Astrocyte (in vitro differentiated cells and primary cell): ENCODE results near the gene FRMD5. TPM values are rescaled to one million over a fixed set of nuclear protein-coding genes. Genes with fewer than 3 reads are reported as not detected.

ENCODE experiments used
- DNase-seq: peaks from one replicate; pipeline ENCODE4 v3.0.0-alpha.2; 2010; ENCODE audit warnings: low read depth
- FAIRE-seq: peaks from 2 replicates; lab custom pipeline; 2011; peaks lifted over from hg19 to GRCh38; lab: Jason Lieb, UNC
- H2AFZ ChIP-seq: 2 replicates; pipeline ENCODE4 v1.6.0; 2012; ENCODE audit warnings: low read depth, low read length, inconsistent platforms
- H3K27ac ChIP-seq: 2 replicates; pipeline ENCODE4 v1.5.1; 2011; ENCODE audit warnings: low read depth, low read length, inconsistent platforms
- H3K27me3 ChIP-seq: 2 replicates; pipeline ENCODE4 v1.6.0; 2011; ENCODE audit warnings: low read length, inconsistent platforms; ENCODE audit not compliant: insufficient read depth
- H3K36me3 ChIP-seq: 2 replicates; pipeline ENCODE4 v1.5.1; 2011; ENCODE audit warnings: low read length, inconsistent platforms; ENCODE audit not compliant: insufficient read depth
- H3K4me1 ChIP-seq: 2 replicates; pipeline ENCODE4 v1.5.1; 2011; ENCODE audit warnings: low read length, inconsistent platforms; ENCODE audit not compliant: insufficient read depth
- H3K4me2 ChIP-seq: 2 replicates; pipeline ENCODE4 v1.6.0; 2012; ENCODE audit warnings: low read length, inconsistent platforms
- H3K4me3 ChIP-seq: 2 replicates; pipeline ENCODE4 v1.5.1; 2011; ENCODE audit warnings: low read depth, mild to moderate bottlenecking, low read length, inconsistent platforms; ENCODE audit not compliant: insufficient read depth
- H3K79me2 ChIP-seq: 2 replicates; pipeline ENCODE4 v1.6.0; 2012; ENCODE audit warnings: mild to moderate bottlenecking, low read length, inconsistent platforms; ENCODE audit not compliant: insufficient read depth
- H3K9ac ChIP-seq: 2 replicates; pipeline ENCODE4 v1.6.0; 2012; ENCODE audit warnings: mild to moderate bottlenecking, low read length, inconsistent platforms
- H3K9me3 ChIP-seq: 2 replicates; pipeline ENCODE4 v1.5.1; 2012; ENCODE audit warnings: low read depth, mild to moderate bottlenecking, low read length, inconsistent platforms; ENCODE audit not compliant: insufficient read depth
- H4K20me1 ChIP-seq: 2 replicates; pipeline ENCODE4 v1.6.0; 2012; ENCODE audit warnings: low read length, inconsistent platforms; ENCODE audit not compliant: insufficient read depth
- H3K27ac Mint-ChIP-seq: one replicate; pipeline ENCODE4 v1.8.0; 2021; ENCODE audit warnings: mild to moderate bottlenecking, mixed read lengths; ENCODE audit not compliant: unreplicated experiment
- H3K27me3 Mint-ChIP-seq: one replicate; pipeline ENCODE4 v1.8.0; 2021; ENCODE audit warnings: low read depth, mixed read lengths; ENCODE audit not compliant: unreplicated experiment
- H3K36me3 Mint-ChIP-seq: one replicate; pipeline ENCODE4 v1.8.0; 2021; ENCODE audit warnings: low read depth, mixed read lengths; ENCODE audit not compliant: unreplicated experiment
- H3K4me1 Mint-ChIP-seq: one replicate; pipeline ENCODE4 v1.8.0; 2021; ENCODE audit warnings: low read depth, mixed read lengths; ENCODE audit not compliant: unreplicated experiment
- H3K4me3 Mint-ChIP-seq: one replicate; pipeline ENCODE4 v1.8.0; 2021; ENCODE audit warnings: mild to moderate bottlenecking, moderate library complexity, mixed read lengths; ENCODE audit not compliant: unreplicated experiment
- H3K9me3 Mint-ChIP-seq: one replicate; pipeline ENCODE4 v1.8.0; 2021; ENCODE audit warnings: mild to moderate bottlenecking, mixed read lengths; ENCODE audit not compliant: unreplicated experiment
- EZH2 ChIP-seq: IDR thresholded peaks from 2 replicates; pipeline ENCODE4 v1.6.1; 2012; ENCODE audit warnings: mild to moderate bottlenecking, low read length, inconsistent platforms; ENCODE audit not compliant: insufficient read depth
- total RNA-seq: library from RNA; stranded (reverse); gene quantifications from 2 replicates; pipeline ENCODE4 v1.2.1, GENCODE V29; 2021
- TF ChIP-seq, protein P1 (sequence below): IDR thresholded peaks from 2 replicates; pipeline ENCODE4 v1.5.1; 2011; ENCODE audit warnings: low read depth, mild to moderate bottlenecking, inconsistent platforms, low read length, moderate library complexity; ENCODE audit not compliant: insufficient read depth

FRMD5 gene
- total RNA-seq, 1 donor from 2014 or later: 19.6 TPM

DNA sequence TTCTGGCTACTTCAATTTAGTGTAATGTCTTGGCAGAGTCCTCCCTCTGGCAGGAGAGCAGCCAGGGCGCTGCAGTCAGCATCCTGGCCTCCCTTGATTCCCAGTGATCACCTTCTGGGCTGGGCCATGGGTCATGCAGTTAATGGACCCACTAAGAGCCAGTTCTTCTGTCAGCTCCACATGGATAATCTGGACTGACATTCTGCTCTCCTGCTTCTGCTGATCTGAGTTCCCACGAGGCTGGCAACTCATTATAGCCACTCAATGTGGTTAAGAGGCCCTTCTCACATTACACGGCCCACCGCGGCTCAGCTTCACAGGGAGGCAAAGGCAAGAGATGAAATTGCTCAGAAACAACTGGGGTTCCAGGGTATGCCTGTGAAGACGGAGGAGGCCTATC lies 274.3 kb downstream of the FRMD5 start:
- peaks cover 33% of the 10 kb centered on the region for H3K4me1 Mint-ChIP-seq
- Histone ChIP-seq H4K20me1 (peaks cover 17% of the 10 kb centered on the region), H2AFZ (no peak overlapping the region), H3K4me3 (no peak overlapping the region), H3K4me1 (peaks cover 8% of the 10 kb centered on the region), H3K9ac (no peak overlapping the region), H3K27ac (no peak overlapping the region), H3K36me3 (peaks cover 10% of the 10 kb centered on the region), H3K9me3 (no peaks in the 10 kb centered on the region), H3K27me3 (no peaks in the 10 kb centered on the region), H3K4me2 (peak overlapping the region; percentile 17), H3K79me2 (no peaks in the 10 kb centered on the region)
- H3K27me3 Mint-ChIP-seq: no peaks in the 10 kb centered on the region
- TF ChIP-seq, protein P1, sequence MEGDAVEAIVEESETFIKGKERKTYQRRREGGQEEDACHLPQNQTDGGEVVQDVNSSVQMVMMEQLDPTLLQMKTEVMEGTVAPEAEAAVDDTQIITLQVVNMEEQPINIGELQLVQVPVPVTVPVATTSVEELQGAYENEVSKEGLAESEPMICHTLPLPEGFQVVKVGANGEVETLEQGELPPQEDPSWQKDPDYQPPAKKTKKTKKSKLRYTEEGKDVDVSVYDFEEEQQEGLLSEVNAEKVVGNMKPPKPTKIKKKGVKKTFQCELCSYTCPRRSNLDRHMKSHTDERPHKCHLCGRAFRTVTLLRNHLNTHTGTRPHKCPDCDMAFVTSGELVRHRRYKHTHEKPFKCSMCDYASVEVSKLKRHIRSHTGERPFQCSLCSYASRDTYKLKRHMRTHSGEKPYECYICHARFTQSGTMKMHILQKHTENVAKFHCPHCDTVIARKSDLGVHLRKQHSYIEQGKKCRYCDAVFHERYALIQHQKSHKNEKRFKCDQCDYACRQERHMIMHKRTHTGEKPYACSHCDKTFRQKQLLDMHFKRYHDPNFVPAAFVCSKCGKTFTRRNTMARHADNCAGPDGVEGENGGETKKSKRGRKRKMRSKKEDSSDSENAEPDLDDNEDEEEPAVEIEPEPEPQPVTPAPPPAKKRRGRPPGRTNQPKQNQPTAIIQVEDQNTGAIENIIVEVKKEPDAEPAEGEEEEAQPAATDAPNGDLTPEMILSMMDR: no peak
- TF ChIP-seq EZH2: no peak
- peaks cover 12% of the 10 kb centered on the region for H3K36me3 Mint-ChIP-seq
- no peak overlapping the region for H3K4me3 Mint-ChIP-seq
- no peaks in the 10 kb centered on the region for H3K9me3 Mint-ChIP-seq
- FAIRE-seq (no peak), DNase-seq (peak; percentile 65)
- H3K27ac Mint-ChIP-seq: no peak overlapping the region

DNA sequence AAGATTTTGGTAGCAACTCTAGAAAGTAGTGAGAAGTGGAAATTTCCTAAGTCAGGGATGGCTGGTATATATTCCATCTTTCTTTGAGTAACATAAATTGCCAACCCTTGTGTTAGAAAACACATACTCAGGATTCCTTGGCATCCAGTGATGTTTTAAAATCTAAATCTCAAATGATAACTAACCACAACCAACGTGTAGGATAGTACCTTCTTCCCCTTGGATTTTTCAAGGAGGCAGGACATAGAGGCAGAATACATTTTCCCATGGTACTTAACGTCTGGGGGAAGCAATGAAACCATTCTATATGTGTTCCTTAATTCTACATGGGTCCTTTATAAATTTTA lies 274.8 kb downstream of the FRMD5 start:
- no peak for TF ChIP-seq EZH2
- TF ChIP-seq, protein P1: no peak
- Mint-ChIP-seq H3K4me1 (peaks cover 32% of the 10 kb centered on the region), H3K4me3 (no peak overlapping the region)

DNA sequence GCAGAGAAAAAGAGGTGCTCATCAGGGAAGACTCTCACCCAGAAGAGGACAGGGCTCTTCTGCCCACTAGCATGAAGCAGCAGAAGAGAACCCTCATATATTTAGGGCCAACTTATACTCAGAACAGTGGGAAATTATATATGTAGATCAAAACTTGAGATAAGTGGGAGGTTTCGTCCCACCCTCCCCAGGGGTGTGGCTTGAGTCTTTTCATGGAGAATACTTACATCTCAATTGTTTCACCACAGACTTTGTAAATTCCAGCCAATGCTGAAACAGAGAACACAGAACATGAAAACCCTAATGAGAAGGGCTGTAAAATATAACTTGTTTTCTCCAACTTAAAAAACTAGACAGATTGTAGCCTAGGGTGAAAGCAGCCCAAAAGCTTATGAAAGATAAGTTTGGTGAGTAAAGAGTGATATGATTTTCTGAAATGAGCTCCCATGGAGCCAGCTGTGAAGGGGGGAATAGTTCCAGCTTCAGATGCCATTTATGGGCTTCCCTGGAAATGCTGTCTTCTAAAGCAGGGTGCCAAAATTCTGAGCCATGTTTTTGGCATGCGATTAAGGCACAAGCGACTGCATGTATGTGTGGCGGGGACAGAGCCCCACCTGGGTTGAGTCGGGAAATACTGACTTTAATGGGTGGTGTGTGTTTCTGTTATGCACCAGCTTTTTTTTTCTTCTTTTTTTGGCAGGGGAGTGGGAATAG lies 275.4 kb downstream of the FRMD5 start:
- no peak overlapping the region for H3K27ac Mint-ChIP-seq
- peaks cover 11% of the 10 kb centered on the region for H3K36me3 Mint-ChIP-seq
- Histone ChIP-seq H3K79me2 (no peaks in the 10 kb centered on the region), H3K36me3 (peaks cover 13% of the 10 kb centered on the region), H3K4me2 (no peak overlapping the region), H4K20me1 (peaks cover 16% of the 10 kb centered on the region), H3K4me3 (no peak overlapping the region), H3K27me3 (no peaks in the 10 kb centered on the region), H3K9me3 (no peaks in the 10 kb centered on the region), H2AFZ (no peak overlapping the region), H3K4me1 (peaks cover 8% of the 10 kb centered on the region), H3K9ac (no peak overlapping the region), H3K27ac (no peak overlapping the region)
- H3K4me1 Mint-ChIP-seq: peaks cover 32% of the 10 kb centered on the region
- DNase-seq (no peak), FAIRE-seq (no peak)
- no peaks in the 10 kb centered on the region for H3K27me3 Mint-ChIP-seq
- no peaks in the 10 kb centered on the region for H3K9me3 Mint-ChIP-seq
- H3K4me3 Mint-ChIP-seq: no peak overlapping the region
- TF ChIP-seq, protein P1: no peak
- TF ChIP-seq EZH2: no peak

More for the DNA sequence above, 274.8 kb downstream of the FRMD5 start:
- Histone ChIP-seq H3K79me2 (no peaks in the 10 kb centered on the region), H3K27me3 (no peaks in the 10 kb centered on the region), H3K4me1 (peaks cover 8% of the 10 kb centered on the region), H2AFZ (no peak overlapping the region), H3K9ac (no peak overlapping the region), H3K4me2 (no peak overlapping the region), H3K27ac (no peak overlapping the region), H3K9me3 (no peaks in the 10 kb centered on the region), H3K4me3 (no peak overlapping the region), H4K20me1 (peaks cover 17% of the 10 kb centered on the region), H3K36me3 (peaks cover 10% of the 10 kb centered on the region)
- DNase-seq (no peak), FAIRE-seq (no peak)
- Mint-ChIP-seq H3K36me3 (peaks cover 11% of the 10 kb centered on the region), H3K9me3 (no peaks in the 10 kb centered on the region), H3K27me3 (no peaks in the 10 kb centered on the region), H3K27ac (no peak overlapping the region)
